Cardiac septum (tissue), 1 donor: ENCODE results near the gene CEP170. TPM values are rescaled to one million over a fixed set of nuclear protein-coding genes. Genes with fewer than 3 reads are reported as not detected.

Experiments used
- DNase-seq: peaks from one replicate; pipeline ENCODE4 v3.0.0-alpha.2; 2020; ENCODE audit warnings: low spot score
- intact Hi-C: fragments of 100-400 bp; cut with DNase I; formaldehyde crosslinking; loops from one replicate; pipeline ENCODE4 v1.14.0; 2022
- total RNA-seq: library from RNA; stranded (reverse); fragmentation: NEBNext Ultra II Directional; extraction: Animal tissue kit (Norgen Biotek cat#: 25700); gene quantifications from one replicate; pipeline ENCODE4 v1.2.1, GENCODE V29; 2021
- donor health status: DM: no; HTN: no; CAD: no.

CEP170 gene
- total RNA-seq, 1 donor from 2014 or later, result 83.1 TPM

- intact Hi-C loops, result no loop called here
- DNase-seq, result no peak
Measured at GRCh38 chr1:243269461-243269801, 14.3 kb upstream of the CEP170 start.

GRCh38 chr1:243268751-243269460 lies 13.8 kb upstream of the CEP170 start:
- DNase-seq, result no peak
- intact Hi-C loops, result no loop called here

GRCh38 chr1:243267914-243268653 lies 13.0 kb upstream of the CEP170 start:
- DNase-seq, result no peak
- intact Hi-C loops, result no loop called here

- intact Hi-C loops, result no loop called here
Measured at GRCh38 chr1:243267471-243267880, 12.4 kb upstream of the CEP170 start.

GRCh38 chr1:243266231-243266630 lies 11.2 kb upstream of the CEP170 start:
- intact Hi-C loops, result no loop called here
- DNase-seq, result no peak

More at GRCh38 chr1:243267471-243267880, 12.4 kb upstream of the CEP170 start:
- DNase-seq, result no peak

- intact Hi-C loops, result no loop called here
- no peak for DNase-seq
Measured at GRCh38 chr1:243264717-243265116, 9.6 kb upstream of the CEP170 start.

GRCh38 chr1:243261390-243261789 lies 6.3 kb upstream of the CEP170 start:
- intact Hi-C loops, result no loop called here
- no peak for DNase-seq

GRCh38 chr1:243260221-243260880 lies 5.3 kb upstream of the CEP170 start:
- DNase-seq, result no peak
- intact Hi-C loops, result no loop called here

- DNase-seq, result no peak
Measured at GRCh38 chr1:243258731-243259130, 3.6 kb upstream of the CEP170 start.

GRCh38 chr1:243257189-243257588 lies 2.1 kb upstream of the CEP170 start:
- intact Hi-C loops, result no loop called here
- no peak for DNase-seq

More at GRCh38 chr1:243258731-243259130, 3.6 kb upstream of the CEP170 start:
- intact Hi-C loops, result no loop called here

GRCh38 chr1:243256590-243256989 lies 1.5 kb upstream of the CEP170 start:
- DNase-seq, result no peak
- intact Hi-C loops, result no loop called here

GRCh38 chr1:243255791-243256512 lies 871 bp upstream of the CEP170 start, which contains the start of gene SDCCAG8:
Gene SDCCAG8, plus strand, starts transcription at chr1:243256041. Its CDS starts 133 bp downstream, at chr1:243256174.
- intact Hi-C loops, result no loop called here
- DNase-seq, result peak; percentile 99

GRCh38 chr1:243254233-243254926 lies 701 bp downstream of the CEP170 start:
- intact Hi-C loops, result no loop called here
- DNase-seq, result peak; percentile 83

- no peak for DNase-seq
- intact Hi-C loops, result no loop called here
Measured at GRCh38 chr1:243253926-243254232, 1.2 kb downstream of the CEP170 start.

- no peak for DNase-seq
- intact Hi-C loops, result no loop called here
Measured at GRCh38 chr1:243253211-243253925, 1.7 kb downstream of the CEP170 start.

GRCh38 chr1:243251539-243251938 lies 3.5 kb downstream of the CEP170 start:
- intact Hi-C loops, result no loop called here
- DNase-seq, result no peak

GRCh38 chr1:243250102-243250501 lies 5.0 kb downstream of the CEP170 start:
- no peak for DNase-seq
- intact Hi-C loops, result no loop called here

GRCh38 chr1:243249214-243249613 lies 5.9 kb downstream of the CEP170 start:
- DNase-seq, result no peak
- intact Hi-C loops, result no loop called here

GRCh38 chr1:243247901-243248300 lies 7.2 kb downstream of the CEP170 start:
- DNase-seq, result no peak
- intact Hi-C loops, result no loop called here
